Kidney epithelial cell (primary cell): ENCODE data around the gene LTBR. TPM values are rescaled to one million over a fixed set of nuclear protein-coding genes. Genes with fewer than 3 reads are reported as not detected.
"Not testable (repeated sequence)": the region's sequence is repeated elsewhere in the genome, so short reads cannot be mapped to it uniquely, and the experiment has no call there.

ENCODE experiments used
- DNase-seq: peaks from one replicate; pipeline ENCODE4 v3.0.0-alpha.2; 2010; ENCODE audit warnings: low read depth
- H3K27me3 ChIP-seq: 2 replicates; pipeline ENCODE4 v1.6.0; 2011; ENCODE audit warnings: low read length; ENCODE audit not compliant: control insufficient read depth, insufficient read depth
- H3K36me3 ChIP-seq: 2 replicates; pipeline ENCODE4 v1.5.1; 2011; ENCODE audit warnings: low read length; ENCODE audit not compliant: control insufficient read depth, insufficient read depth
- H3K4me3 ChIP-seq: 2 replicates; pipeline ENCODE4 v1.5.1; 2011; ENCODE audit warnings: low read depth, mild to moderate bottlenecking, control low read depth, low read length
- CTCF ChIP-seq: IDR thresholded peaks from 2 replicates; pipeline ENCODE4 v1.5.1; 2011; ENCODE audit warnings: mild to moderate bottlenecking, moderate library complexity, low read length, control low read depth, inconsistent platforms; ENCODE audit not compliant: insufficient read depth, poor library complexity, severe bottlenecking
- total RNA-seq: library from RNA; depleted of rRNA; stranded (reverse); fragments of >200 nt; gene quantifications from 2 replicates; pipeline ENCODE4 v1.2.3, GENCODE V29; 2015

The LTBR gene
- total RNA-seq, 1 donor from 2014 or later, result 134 TPM

- DNase-seq, result no peak
- TF ChIP-seq CTCF, result no peak
- no peaks in the 10 kb centered on the region for H3K27me3 ChIP-seq
Measured at GRCh38 chr12:6341417-6342139, 42.4 kb upstream of the LTBR start, which contains the start of gene TNFRSF1A. Gene TNFRSF1A (minus strand): TSS chr12:6342076. CDS start chr12:6341814, 262 bp downstream.

GRCh38 chr12:6342140-6342889 lies 41.6 kb upstream of the LTBR start:
- DNase-seq, result no peak

More at GRCh38 chr12:6341417-6342139, 42.4 kb upstream of the LTBR start, which contains the start of gene TNFRSF1A:
- Histone ChIP-seq H3K4me3 (peak within 1 kb of the TSS; percentile 83), H3K36me3 (no peaks in the 10 kb centered on the region)

GRCh38 chr12:6343518-6343917 lies 40.4 kb upstream of the LTBR start:
- Histone ChIP-seq H3K27me3 (no peaks in the 10 kb centered on the region), H3K36me3 (no peaks in the 10 kb centered on the region), H3K4me3 (no peak overlapping the region)
- no peak for DNase-seq
- no peak for TF ChIP-seq CTCF

More at GRCh38 chr12:6342140-6342889, 41.6 kb upstream of the LTBR start:
- TF ChIP-seq CTCF, result no peak
- Histone ChIP-seq H3K4me3 (peak overlapping the region; percentile 83), H3K36me3 (no peaks in the 10 kb centered on the region), H3K27me3 (no peaks in the 10 kb centered on the region)

- not testable (repeated sequence) for H3K36me3 ChIP-seq, H3K4me3 ChIP-seq, DNase-seq, H3K27me3 ChIP-seq
Measured at GRCh38 chr12:6344101-6344660, 39.8 kb upstream of the LTBR start.

- no peak for TF ChIP-seq CTCF
- peak; percentile 92 for DNase-seq
- no peak overlapping the region for H3K4me3 ChIP-seq
- peaks cover 1% of the 10 kb centered on the region for H3K36me3 ChIP-seq
- H3K27me3 ChIP-seq, result no peaks in the 10 kb centered on the region
Measured at GRCh38 chr12:6345319-6346091, 38.5 kb upstream of the LTBR start.
